ENCODE measurements around the gene PEF1. TPM values are rescaled to one million over a fixed set of nuclear protein-coding genes. Genes with fewer than 3 reads are reported as not detected.

PEF1 gene
- total RNA-seq, 1 donor from 2014 or later, result 53.3 TPM

DNA sequence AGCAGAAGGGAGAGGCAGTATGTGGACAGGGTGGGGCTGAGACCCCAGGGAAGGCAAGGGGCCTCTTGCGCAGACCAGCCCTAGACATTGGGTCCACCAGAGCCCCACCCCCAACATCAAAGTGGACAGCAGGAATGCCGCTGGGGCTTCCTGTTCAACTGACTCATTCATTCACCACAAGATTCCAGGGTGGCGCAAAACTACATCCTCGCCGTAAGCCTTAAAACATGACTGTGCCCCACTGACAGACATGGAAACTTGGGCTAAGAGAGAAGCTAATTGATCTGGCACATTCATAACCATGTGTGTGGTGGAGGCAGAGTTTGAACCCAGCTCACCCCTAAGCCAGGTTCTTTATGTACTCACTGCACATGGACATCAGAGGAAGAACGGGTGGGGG lies 45.2 kb upstream of the PEF1 start:
- no peak overlapping the region for H3K27ac ChIP-seq
- no peaks in the 10 kb centered on the region for H3K27me3 ChIP-seq
- H3K36me3 ChIP-seq, result peaks cover 0 to 29% of the 10 kb centered on the region in 2 donors
- TF ChIP-seq POLR2A (IDR thresholded peaks at IDR 0.05), result no peak
- TF ChIP-seq, protein P1, sequence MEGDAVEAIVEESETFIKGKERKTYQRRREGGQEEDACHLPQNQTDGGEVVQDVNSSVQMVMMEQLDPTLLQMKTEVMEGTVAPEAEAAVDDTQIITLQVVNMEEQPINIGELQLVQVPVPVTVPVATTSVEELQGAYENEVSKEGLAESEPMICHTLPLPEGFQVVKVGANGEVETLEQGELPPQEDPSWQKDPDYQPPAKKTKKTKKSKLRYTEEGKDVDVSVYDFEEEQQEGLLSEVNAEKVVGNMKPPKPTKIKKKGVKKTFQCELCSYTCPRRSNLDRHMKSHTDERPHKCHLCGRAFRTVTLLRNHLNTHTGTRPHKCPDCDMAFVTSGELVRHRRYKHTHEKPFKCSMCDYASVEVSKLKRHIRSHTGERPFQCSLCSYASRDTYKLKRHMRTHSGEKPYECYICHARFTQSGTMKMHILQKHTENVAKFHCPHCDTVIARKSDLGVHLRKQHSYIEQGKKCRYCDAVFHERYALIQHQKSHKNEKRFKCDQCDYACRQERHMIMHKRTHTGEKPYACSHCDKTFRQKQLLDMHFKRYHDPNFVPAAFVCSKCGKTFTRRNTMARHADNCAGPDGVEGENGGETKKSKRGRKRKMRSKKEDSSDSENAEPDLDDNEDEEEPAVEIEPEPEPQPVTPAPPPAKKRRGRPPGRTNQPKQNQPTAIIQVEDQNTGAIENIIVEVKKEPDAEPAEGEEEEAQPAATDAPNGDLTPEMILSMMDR (IDR thresholded peaks at IDR 0.05), result no peak
- TF ChIP-seq POLR2AphosphoS5 (IDR thresholded peaks at IDR 0.05; ENCODE audit: insufficient read depth in 1 of 2, low read depth in 1 of 2), result no peak
- no peaks in the 10 kb centered on the region for H3K4me1 ChIP-seq
- intact Hi-C loops (cut with DNase I), result no loop called here
- no peak for DNase-seq (ENCODE audit: extremely low spot score in 2 of 2)
- H3K9me3 ChIP-seq, result no peaks in the 10 kb centered on the region
- H3K4me3 ChIP-seq, result no peak overlapping the region

DNA sequence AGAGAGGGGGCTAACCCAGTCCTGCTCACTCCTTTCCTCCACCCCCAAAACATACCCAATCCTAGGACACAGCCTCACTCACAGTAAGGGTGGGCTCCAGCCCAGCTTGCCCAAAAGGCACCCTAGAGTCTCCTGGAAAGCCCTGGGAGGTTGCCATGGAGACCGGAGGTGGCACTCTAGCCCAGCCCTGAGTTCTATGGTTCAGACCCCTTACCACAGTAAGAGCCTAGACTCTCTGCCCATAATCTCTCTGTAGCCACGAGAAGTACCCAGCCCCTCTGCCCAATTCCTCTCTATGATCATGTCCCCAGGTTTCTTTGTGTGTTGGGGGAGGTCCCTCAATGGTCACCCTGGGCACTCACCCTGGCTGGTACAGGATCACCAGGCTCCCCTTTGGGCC lies 44.7 kb upstream of the PEF1 start:
- intact Hi-C loops (cut with DNase I), result no loop called here
- Histone ChIP-seq H3K4me1 (no peaks in the 10 kb centered on the region), H3K27ac (no peak overlapping the region), H3K27me3 (no peaks in the 10 kb centered on the region), H3K9me3 (no peaks in the 10 kb centered on the region), H3K36me3 (peaks cover 0 to 26% of the 10 kb centered on the region in 2 donors), H3K4me3 (no peak overlapping the region)
- TF ChIP-seq, protein P1 (IDR thresholded peaks at IDR 0.05), result no peak
- TF ChIP-seq POLR2A (IDR thresholded peaks at IDR 0.05) (no peak), POLR2AphosphoS5 (IDR thresholded peaks at IDR 0.05; ENCODE audit: insufficient read depth in 1 of 2, low read depth in 1 of 2) (no peak)
- DNase-seq (ENCODE audit: extremely low spot score in 2 of 2), result no peak

DNA sequence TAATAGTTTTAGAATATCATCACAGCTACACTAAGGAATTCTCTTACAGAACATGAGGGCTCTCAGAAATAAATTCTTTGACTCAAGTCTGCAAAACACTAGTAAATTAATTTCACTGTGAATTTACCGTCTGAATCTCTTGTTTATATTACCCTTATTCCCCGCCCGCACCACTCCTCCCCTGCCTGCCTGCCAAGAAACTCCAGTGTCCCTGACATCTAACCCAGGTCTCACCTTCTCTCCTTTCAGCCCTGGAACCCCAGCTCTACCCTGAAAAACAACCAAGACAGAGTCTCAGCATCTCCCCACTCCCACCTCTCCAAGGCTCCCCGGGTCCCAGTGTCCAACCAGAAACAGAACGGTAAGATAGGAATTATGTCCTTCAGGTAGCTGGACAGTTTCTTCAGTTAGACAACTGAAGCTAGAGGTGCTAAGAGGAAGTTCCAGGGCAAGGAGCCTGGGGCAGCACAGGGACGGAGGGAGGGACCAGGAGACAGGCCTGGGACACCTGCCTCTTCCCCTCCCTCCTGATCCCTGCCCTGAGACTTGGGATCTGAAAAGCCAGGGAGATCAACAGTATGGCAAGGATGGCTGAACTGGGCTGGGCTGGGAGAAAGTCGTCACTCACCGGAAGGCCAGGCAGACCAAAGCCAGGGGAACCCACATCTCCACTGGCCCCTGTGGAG lies 43.7 kb upstream of the PEF1 start:
- no peak overlapping the region for H3K4me3 ChIP-seq
- no peaks in the 10 kb centered on the region for H3K27me3 ChIP-seq
- DNase-seq (ENCODE audit: extremely low spot score in 2 of 2), result no peak
- intact Hi-C loops (cut with DNase I), result no loop called here
- H3K36me3 ChIP-seq, result peaks cover 0 to 26% of the 10 kb centered on the region in 2 donors
- no peaks in the 10 kb centered on the region for H3K4me1 ChIP-seq
- no peaks in the 10 kb centered on the region for H3K9me3 ChIP-seq
- TF ChIP-seq POLR2AphosphoS5 (IDR thresholded peaks at IDR 0.05; ENCODE audit: insufficient read depth in 1 of 2, low read depth in 1 of 2), result no peak
- no peak overlapping the region for H3K27ac ChIP-seq

DNA sequence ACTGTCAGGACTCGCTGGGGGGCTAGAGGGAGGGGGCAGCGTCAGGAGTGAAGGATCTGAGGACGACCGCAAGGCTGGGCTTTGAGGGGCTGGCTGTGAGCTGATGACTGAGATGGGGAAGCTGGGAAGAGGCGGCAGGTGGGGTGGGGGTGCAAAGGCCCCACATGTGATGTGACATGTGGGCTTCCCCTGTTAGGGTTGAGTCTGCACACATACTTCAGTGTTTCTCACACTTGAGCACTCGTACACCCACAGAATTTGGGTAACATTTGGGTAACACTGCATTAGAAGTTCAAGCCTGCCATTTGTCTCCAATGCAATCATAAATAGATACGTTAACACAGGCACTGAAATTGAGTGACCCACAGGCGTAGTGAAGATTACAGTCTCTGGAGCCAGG lies 42.9 kb upstream of the PEF1 start:
- peaks cover 0 to 31% of the 10 kb centered on the region in 2 donors for H3K36me3 ChIP-seq

DNA sequence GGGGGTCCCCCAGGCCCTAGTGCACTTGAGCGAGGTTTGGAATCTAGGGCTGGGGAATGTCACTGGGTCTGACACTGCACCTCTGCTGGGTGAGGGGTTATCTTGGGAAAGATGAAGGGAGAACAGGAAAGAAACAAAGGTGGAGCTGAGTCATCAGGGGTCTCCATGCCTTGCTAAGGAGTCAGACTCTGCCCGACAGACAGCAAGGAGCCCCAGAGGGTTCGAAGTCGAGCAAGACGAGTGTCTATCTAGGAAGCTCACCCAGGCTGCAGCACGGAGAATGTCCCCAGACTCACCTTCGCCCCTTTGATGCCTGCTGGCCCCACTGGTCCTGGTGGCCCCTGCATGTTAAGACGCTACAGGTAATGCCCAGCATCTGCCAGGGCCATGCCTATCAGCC lies 41.1 kb upstream of the PEF1 start:
- no peaks in the 10 kb centered on the region for H3K9me3 ChIP-seq
- intact Hi-C loops (cut with DNase I), result no loop called here
- TF ChIP-seq, protein P1 (IDR thresholded peaks at IDR 0.05), result no peak
- no peak for TF ChIP-seq POLR2A (IDR thresholded peaks at IDR 0.05)
- no peak for DNase-seq (ENCODE audit: extremely low spot score in 2 of 2)
- H3K27ac ChIP-seq, result no peak overlapping the region
- no peaks in the 10 kb centered on the region for H3K27me3 ChIP-seq
- H3K4me1 ChIP-seq, result no peaks in the 10 kb centered on the region
- peaks cover 0 to 30% of the 10 kb centered on the region in 2 donors for H3K36me3 ChIP-seq
- H3K4me3 ChIP-seq, result no peak overlapping the region

More for the DNA sequence above, 42.9 kb upstream of the PEF1 start:
- intact Hi-C loops (cut with DNase I), result no loop called here
- no peaks in the 10 kb centered on the region for H3K27me3 ChIP-seq
- no peaks in the 10 kb centered on the region for H3K4me1 ChIP-seq
- no peak overlapping the region for H3K27ac ChIP-seq
- DNase-seq (ENCODE audit: extremely low spot score in 2 of 2), result no peak
- H3K9me3 ChIP-seq, result no peaks in the 10 kb centered on the region
- TF ChIP-seq, protein P1 (IDR thresholded peaks at IDR 0.05), result no peak
- TF ChIP-seq POLR2A (IDR thresholded peaks at IDR 0.05), result no peak
- TF ChIP-seq POLR2AphosphoS5 (IDR thresholded peaks at IDR 0.05; ENCODE audit: insufficient read depth in 1 of 2, low read depth in 1 of 2), result no peak
- no peak overlapping the region for H3K4me3 ChIP-seq

Measured in vagina (tissue), 2 donors.